ENCODE results near the gene LIN28B.

DNA sequence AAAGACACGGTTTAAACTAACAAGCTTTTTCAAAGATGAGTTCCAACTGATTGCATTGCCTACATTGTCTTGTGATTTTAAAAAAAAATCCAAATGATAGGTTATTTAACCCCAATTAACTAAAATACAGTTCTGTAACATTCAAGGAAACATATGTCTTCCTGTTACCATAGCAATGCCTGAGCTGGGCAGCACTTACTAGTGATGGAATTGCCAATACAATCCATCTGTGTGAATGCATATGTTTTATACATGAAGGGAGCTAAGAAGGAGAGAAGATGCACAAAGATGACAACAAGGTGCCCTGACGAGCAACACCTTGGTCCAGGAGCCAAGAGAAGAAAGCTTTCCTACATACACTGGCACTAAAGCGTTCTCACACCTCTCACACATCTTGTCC is 154.2 kb downstream of the LIN28B start:
- TF ChIP-seq POLR2A (IDR thresholded peaks at IDR 0.05), result no peak
- TF ChIP-seq, protein P1, sequence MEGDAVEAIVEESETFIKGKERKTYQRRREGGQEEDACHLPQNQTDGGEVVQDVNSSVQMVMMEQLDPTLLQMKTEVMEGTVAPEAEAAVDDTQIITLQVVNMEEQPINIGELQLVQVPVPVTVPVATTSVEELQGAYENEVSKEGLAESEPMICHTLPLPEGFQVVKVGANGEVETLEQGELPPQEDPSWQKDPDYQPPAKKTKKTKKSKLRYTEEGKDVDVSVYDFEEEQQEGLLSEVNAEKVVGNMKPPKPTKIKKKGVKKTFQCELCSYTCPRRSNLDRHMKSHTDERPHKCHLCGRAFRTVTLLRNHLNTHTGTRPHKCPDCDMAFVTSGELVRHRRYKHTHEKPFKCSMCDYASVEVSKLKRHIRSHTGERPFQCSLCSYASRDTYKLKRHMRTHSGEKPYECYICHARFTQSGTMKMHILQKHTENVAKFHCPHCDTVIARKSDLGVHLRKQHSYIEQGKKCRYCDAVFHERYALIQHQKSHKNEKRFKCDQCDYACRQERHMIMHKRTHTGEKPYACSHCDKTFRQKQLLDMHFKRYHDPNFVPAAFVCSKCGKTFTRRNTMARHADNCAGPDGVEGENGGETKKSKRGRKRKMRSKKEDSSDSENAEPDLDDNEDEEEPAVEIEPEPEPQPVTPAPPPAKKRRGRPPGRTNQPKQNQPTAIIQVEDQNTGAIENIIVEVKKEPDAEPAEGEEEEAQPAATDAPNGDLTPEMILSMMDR (IDR thresholded peaks at IDR 0.05), result no peak
